Measurements from ENCODE around the gene ZNF675.
A peak's percentile ranks its signal among the peaks of the same experiment; 100 is the strongest.
"Not testable (repeated sequence)": the region's sequence is repeated elsewhere in the genome, so short reads cannot be mapped to it uniquely, and the experiment has no call there.

The ZNF675 gene

GRCh38 chr19:23686621-23687423 is at the start of gene ZNF675:
ZNF675 (minus strand) TSS chr19:23687212; CDS start chr19:23687033, 179 bp downstream.
- DNase-seq (ENCODE audit: low spot score): peak; percentile 91

GRCh38 chr19:23730729-23731465 is 43.9 kb upstream of the ZNF675 start:
- not testable (repeated sequence) for DNase-seq (ENCODE audit: low spot score)

GRCh38 chr19:23724161-23724560 is 37.1 kb upstream of the ZNF675 start:
- DNase-seq (ENCODE audit: low spot score): not testable (repeated sequence)

GRCh38 chr19:23718802-23719201 is 31.8 kb upstream of the ZNF675 start:
- DNase-seq (ENCODE audit: low spot score): no peak

- DNase-seq (ENCODE audit: low spot score): no peak
These were observed 29.8 kb upstream of the ZNF675 start for GRCh38 chr19:23716792-23717191.

GRCh38 chr19:23709347-23709746 is 22.3 kb upstream of the ZNF675 start:
- DNase-seq (ENCODE audit: low spot score): no peak

- DNase-seq (ENCODE audit: low spot score): no peak
These were observed 19.6 kb upstream of the ZNF675 start for GRCh38 chr19:23706657-23707056.

- no peak for DNase-seq (ENCODE audit: low spot score)
These were observed 12.5 kb upstream of the ZNF675 start for GRCh38 chr19:23699521-23699860.

- DNase-seq (ENCODE audit: low spot score): no peak
These were observed 11.9 kb upstream of the ZNF675 start for GRCh38 chr19:23698711-23699520.

- DNase-seq (ENCODE audit: low spot score): not testable (repeated sequence)
These were observed 5.9 kb upstream of the ZNF675 start for GRCh38 chr19:23692937-23693336.

GRCh38 chr19:23673132-23673531 is 13.9 kb downstream of the ZNF675 start:
- DNase-seq (ENCODE audit: low spot score): no peak

- DNase-seq (ENCODE audit: low spot score): not testable (repeated sequence)
These were observed 18.4 kb downstream of the ZNF675 start for GRCh38 chr19:23668606-23669005.

- no peak for DNase-seq (ENCODE audit: low spot score)
These were observed 21.2 kb downstream of the ZNF675 start for GRCh38 chr19:23665651-23666410.

GRCh38 chr19:23649817-23650216 is 37.2 kb downstream of the ZNF675 start:
- DNase-seq (ENCODE audit: low spot score): not testable (repeated sequence)

Data from CD4-positive, alpha-beta T cell treated with Interleukin-15 for 4 hours (primary cell).